ENCODE results near the gene ATP1B3. TPM values are rescaled to one million over a fixed set of nuclear protein-coding genes. Genes with fewer than 3 reads are reported as not detected.
"Not testable (repeated sequence)": the region's sequence is repeated elsewhere in the genome, so short reads cannot be mapped to it uniquely, and the experiment has no call there.

The ATP1B3 gene
- total RNA-seq, 1 donor from 2014 or later = 39.7 TPM

DNA sequence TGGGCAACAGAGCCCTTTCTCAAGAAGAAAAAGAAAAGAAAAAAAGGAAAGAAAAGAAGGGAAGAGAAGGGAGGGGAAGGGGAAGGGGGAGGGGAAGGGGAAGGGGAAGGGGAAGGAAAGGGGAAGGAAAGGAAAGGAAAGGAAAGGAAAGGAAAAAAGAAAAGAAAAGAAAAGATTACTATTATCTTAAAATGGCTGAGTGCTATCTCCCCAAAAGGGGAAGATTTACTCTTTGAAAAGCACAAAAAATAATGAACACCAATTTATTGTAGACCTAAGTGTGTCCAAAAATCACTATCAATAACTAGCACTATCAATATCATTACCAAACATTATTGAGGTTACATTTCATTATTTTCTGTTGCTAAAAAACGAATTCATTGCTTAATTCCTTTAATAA lies 89.0 kb downstream of the ATP1B3 start:
- no peak for DNase-seq (ENCODE audit: missing footprints)
- ATAC-seq = no peak
- intact Hi-C loops (cut with DNase I) = loop anchor here (10.0 kb wide), 1 partner anchor 259 kb away; the partner anchor contains the start of gene GK5

DNA sequence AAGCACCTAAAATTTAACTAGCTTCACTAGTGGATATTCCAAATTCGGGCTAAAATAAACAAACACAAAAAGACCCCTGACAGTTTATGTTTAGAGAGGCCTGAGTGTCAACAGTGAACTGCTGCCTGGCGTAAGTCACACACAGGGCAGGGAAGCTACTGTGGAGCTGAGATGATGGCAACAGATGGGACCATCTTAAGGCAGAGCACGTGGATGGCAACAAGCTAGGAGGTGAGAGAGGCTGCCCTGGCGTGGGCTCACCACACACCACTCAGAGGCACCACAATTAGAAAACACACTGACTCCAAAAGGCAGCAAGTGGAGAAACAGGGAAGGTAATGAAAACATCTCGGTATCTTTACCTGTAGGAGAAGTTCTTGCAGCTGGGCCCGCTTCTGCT lies 93.3 kb downstream of the ATP1B3 start:
- ATAC-seq = no peak
- intact Hi-C loops (cut with DNase I) = loop anchor here (10.0 kb wide), 1 partner anchor 255 kb away; the partner anchor contains the start of gene GK5
- DNase-seq (ENCODE audit: missing footprints) = no peak

DNA sequence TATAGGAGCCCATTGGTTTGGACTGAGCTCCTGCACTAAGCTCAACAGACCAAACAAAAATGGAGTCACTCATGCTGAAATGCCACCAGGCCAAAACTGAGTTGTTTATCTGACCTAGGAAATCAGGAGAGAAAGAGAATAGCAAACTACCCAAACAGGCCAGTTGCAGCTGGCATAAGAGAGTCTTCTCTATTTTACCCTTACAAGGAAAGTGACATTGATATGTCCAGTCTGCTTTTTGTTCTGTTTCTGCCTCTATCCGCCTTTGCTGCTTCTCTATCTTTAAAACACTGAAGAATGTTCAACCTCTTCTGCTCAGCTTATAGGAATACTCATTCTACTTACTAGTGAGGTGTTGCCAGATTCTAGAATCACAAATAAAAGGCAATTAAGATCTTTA lies 95.1 kb downstream of the ATP1B3 start:
- intact Hi-C loops (cut with DNase I) = no loop called here
- DNase-seq (ENCODE audit: missing footprints) (no peak), ATAC-seq (no peak)

DNA sequence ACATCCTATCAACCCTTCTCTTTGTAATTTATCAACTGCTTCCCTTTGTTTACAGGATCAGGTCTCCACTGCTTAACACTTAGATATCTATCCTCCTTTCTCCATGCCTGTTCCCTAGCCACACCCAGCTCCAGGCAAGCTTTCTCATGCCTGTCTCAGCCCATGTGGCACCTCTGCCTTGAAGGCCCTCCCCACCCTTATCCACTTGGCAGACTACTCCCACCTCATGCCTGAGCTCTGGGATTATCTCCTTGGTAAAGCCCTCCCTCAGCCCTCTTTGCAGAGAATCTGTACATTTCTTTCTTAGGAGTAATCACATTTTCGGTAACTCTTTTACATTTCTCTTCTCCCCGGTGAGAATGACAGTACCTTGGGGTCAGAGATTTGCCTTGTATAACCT lies 96.0 kb downstream of the ATP1B3 start:
- DNase-seq (ENCODE audit: missing footprints) = no peak
- ATAC-seq = no peak
- intact Hi-C loops (cut with DNase I) = no loop called here

- intact Hi-C loops (cut with DNase I); ATAC-seq; DNase-seq (ENCODE audit: missing footprints): not testable (repeated sequence)
Observed at GRCh38 chr3:141974777-141975176, 98.3 kb downstream of the ATP1B3 start.

Other genes starting within 250 kb of the ATP1B3 start
- 82.6 TPM for gene RNF7, start 138.3 kb upstream of the ATP1B3 start, total RNA-seq
- gene GRK7, start 113.2 kb upstream of the ATP1B3 start, total RNA-seq = not detected